NCI-H187 treated with DMSO at 0.1 percent for 48 hours (cell line): Measurements from ENCODE around the gene AOPEP.
"Not testable (repeated sequence)": the region's sequence is repeated elsewhere in the genome, so short reads cannot be mapped to it uniquely, and the experiment has no call there.

Experiments
- DNase-seq: peaks from one replicate; lab custom pipeline; 2025; lab: John Stamatoyannopoulos, UW

Gene AOPEP

DNA sequence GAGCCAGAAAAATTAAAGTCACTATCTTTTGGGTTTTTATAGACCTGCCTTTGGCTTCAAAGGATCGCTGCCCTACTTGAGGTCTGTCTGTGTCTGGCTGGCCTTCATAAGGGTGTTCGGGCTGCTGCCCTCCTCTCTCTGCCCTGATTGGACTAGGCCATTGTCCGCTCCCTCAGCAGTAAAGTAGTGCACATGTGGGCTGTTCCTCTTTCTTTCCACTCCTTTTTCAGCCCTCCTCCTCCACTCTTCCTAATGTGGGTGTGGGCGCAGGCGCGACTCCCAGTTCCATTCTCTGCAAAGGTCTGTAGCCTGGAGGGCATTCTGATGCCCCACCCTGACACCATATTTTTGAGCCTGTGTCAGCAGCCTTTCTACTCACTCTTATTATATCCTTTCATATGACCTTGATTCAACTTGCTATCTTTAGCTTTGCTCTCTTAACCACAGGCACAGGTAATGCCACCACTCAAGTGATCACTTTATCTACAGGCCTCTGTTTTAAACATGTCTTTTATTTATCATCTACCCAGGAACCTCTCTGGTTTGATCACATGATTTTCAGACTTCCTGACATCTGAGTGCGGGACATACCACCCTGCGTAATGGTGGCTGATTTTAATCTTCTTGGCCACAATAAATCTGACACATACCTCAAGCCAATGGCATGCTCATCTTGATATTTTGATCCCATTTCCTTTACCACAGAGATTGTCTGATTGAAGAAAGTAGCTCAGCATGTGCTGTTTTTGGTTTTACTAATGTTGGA, 144.5 kb downstream of the AOPEP start:
- DNase-seq, result no peak

DNA sequence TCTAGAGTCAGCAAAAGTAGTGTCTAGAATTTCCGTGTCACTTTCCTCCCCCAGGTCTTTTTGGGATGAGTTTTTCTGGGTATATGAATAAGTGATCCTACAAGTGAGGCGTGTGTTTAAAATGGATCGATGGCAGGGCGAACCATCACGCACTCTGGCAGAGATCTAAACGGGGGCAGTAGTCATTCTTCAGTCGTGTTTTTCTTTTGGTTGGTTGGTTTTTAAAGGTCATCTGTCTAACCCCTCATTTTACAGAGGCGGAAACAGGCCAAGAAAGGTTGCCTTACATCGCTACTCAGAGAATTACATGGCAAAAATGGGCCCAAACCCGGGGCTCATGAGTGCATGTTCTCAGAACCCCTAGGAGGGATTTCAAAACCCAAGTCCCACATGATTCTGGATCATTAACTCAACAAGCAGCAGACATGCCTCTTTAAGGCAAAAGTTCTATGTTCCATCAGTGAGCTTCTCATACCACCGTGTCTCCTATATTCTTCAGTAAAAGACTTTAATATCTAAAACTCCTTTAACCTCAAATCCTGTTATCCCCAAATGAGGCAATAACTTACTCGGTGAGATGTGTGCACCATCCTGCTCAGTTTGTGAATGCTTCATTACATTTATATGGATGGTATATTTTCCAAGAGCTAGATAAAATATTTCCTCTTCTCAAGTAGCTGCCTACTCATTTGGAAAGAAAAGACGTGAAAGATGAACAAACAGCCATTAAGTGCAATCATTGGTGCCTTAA, 145.8 kb downstream of the AOPEP start:
- DNase-seq, result no peak

- DNase-seq, result no peak
These were observed 146.5 kb downstream of the AOPEP start for GRCh38 chr9:94872891-94873511.

- no peak for DNase-seq
These were observed 147.8 kb downstream of the AOPEP start for GRCh38 chr9:94874316-94874715.

DNA sequence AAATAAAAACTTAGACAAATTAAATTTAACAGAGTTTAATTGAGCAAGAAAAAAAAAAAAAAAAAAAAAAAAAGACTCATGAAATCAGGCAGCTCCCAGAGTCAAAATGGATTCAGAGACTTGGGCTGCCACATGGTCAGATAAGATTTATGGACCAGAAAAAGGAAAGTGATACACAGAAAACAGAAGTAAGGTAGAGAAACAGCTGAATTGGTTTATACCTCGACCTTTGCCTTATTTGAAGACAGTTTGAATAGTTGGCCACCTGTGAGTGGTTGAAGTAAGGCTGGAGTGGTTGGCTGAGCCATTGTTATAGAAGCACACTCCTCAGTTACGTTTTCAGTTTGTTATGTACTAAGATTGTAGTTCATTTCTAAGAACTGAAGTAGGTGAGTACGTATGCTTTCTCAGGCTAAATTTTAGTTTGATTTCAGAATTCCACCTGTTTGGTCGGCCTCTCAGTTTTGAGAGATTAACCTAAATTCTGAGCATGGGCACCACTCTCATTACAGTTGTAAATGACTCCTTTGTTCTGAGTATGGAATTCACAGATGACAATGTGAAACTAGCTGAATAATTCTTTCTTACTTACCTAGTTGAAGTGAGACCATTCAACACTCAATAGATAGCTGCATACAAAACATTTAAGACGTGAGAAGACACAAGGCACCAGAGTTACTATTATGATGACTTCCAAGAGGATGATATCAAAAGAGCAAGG, 149.0 kb downstream of the AOPEP start:
- no peak for DNase-seq

DNA sequence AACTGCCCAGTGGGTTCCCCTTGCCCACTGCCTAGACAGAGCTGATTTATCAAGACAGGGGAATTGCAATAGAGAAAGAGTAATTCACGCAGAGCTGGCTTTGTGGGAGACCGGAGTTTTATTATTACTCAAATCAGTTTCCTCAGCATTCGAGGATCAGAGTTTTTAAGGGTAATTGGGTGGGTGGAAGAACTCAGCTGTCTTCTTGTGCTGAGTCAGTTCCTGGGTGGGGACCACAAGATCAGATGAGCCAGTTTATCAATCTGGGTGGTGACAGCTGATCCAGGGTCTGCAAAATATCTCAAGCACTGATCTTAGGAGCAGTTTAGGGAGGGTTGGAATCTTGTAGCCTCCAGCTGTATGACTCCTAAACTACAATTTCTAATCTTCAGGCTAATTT, 152.3 kb downstream of the AOPEP start:
- not testable (repeated sequence) for DNase-seq

GRCh38 chr9:94879230-94879629, 152.7 kb downstream of the AOPEP start:
- no peak for DNase-seq

DNA sequence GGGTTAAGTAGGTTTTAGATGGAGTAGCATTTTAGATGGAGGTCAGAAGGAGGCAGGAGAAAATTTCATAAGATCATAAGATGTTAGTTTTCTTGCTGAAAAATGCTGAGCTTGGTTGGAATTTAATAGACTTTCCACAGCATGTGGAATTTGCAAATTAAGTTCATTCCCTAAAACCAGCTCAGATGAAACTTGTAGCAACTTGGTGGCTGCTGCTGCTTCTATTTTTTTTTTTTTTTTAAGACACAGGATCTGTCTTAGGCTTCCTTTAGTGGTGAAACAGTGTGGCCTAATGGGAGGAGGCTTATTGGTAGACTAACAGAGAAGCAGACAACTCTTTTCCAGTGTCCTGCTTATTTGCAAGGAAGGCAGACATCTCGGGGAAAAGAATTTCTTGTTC, 154.5 kb downstream of the AOPEP start:
- no peak for DNase-seq

DNA sequence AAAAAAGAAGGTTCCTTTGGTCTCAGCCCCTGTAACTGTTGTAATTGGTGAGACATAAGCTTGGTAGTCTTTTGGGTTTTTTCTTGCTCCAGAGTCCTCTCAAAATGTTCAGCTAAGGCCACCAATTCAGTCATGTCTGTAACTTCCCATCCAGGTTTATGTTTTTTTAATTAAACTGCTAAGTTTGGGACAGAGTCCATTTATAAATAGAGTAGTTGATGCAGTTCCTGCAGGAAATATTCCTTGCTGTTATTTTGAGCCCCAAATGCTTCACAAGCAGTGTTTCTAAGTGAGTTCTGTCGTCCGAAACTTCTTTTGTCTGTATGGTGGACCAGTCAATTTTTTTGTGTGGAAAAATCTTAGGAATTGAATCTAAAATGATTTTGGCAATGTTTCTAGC, 155.0 kb downstream of the AOPEP start:
- DNase-seq, result no peak

GRCh38 chr9:94881940-94882339, 155.4 kb downstream of the AOPEP start:
- no peak for DNase-seq

DNA sequence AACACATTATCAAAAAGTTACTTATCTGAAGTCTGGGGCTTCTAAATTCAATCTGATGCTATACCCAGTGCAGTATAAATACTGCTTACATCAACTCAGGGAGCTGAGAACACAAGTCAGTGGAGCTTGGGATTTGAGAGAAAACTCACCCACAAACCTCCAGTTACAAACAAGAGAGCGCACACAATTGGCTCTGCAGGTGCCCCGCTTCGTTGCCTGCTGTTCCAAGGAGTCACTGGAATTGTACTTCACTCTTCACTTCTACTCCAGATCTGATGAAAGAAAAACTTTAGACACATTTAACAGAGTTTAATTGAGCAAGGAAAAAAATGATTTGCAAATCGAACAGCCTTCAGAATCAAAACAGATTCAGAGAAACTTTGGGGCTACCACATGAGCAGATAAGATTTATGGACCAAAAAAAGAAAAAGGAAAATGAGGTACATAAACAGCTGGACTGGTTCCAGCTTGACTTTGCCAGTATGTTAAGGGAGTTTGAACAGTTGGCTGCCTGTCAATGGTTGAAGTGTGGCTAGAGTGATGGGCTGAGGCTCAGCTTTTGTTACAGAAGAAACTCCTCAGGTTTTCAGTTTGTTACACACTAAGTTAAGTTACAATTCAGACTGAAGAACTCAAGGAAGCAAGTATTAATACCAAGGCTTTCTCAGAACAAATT, 156.6 kb downstream of the AOPEP start:
- no peak for DNase-seq

DNA sequence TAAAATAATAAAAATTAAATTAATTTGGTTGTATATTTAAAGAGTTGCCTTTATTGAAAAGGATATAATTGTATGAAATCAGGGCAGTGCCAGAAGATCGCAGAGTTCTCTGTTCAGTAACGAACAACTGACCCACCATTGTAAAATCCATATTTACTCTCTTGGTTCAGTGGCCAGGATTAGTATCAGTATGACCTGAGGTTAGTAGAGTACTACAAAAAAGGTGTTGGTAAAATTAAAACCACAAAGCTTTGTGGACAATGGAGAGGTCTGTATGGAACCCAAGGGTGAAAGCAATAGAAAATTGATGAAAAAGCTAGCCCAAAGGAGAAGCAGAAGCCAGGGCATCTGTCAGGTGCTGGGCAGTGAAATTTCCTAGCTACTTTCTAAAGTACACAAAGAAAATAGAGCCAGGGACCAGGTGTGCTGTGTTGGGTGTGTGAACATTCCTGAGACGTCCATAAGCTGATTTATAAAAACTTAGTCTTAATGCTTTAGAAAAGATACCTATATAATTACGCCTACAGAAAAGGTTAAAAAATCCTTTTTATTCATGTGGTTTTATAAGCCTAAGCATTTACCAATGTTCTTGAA, 159.5 kb downstream of the AOPEP start:
- no peak for DNase-seq

- no peak for DNase-seq
These were observed 161.2 kb downstream of the AOPEP start for GRCh38 chr9:94887721-94888120.

- DNase-seq, result no peak
These were observed 162.3 kb downstream of the AOPEP start for GRCh38 chr9:94888775-94889174.

- no peak for DNase-seq
These were observed 163.1 kb downstream of the AOPEP start for GRCh38 chr9:94889628-94890027.

- DNase-seq, result no peak
These were observed 164.7 kb downstream of the AOPEP start for GRCh38 chr9:94891183-94891582.

DNA sequence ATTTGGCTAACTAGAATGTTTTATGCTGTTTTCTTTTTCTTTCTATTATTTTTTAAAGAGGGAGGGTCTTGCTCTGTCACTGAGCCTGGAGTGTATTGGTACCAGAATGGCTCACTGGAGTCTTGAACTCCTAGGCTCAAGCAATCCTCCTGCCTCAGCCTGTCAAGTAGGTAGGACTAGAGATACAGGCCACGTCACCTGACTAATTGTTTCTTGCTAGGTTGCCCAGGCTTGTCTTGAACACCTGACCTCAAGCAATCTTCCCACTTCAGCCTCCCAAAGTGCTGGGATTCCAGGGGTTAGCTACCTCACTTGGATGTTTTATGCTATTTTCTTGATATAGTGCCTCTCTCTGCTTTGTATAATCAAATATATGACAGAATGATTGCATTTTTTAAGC, 166.2 kb downstream of the AOPEP start:
- DNase-seq, result no peak

- no peak for DNase-seq
These were observed 167.7 kb downstream of the AOPEP start for GRCh38 chr9:94894094-94894699.

DNA sequence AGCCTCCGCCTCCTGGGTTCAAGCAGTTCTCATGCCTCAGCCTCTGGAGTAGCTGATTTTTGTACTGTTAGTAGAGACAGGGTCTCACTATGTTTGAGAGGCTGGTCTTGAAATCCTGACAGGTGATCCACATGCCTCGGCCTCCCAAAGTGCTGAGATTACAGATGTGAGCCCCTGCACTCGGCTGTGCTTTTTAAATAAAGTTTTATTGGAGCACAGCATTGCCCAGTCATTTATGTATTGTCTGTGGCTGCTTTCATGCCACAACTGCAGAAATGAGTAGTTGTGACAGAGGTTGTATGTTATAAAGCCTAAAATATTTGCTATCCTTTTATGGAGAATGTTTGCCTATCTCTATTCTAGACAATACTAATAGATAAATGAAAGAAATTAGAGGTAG, 169.2 kb downstream of the AOPEP start:
- DNase-seq, result no peak

DNA sequence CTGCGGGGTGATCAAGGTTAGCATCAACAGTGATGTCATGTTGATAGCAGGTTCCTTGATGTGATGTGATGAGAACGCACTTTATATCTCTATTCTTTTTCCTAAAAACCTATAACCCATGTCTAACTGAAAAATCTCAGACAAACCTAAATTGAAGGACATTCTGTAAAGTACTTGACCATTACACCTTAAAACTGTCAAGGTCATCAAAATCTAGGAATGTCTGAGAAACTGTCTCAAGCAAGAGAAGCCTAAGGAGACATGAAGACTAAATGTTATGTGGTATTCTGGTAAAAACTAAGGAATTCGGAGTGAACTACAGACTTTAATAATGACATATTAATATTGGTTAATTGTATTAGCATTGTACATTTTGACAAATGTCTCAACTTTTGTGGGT, 170.0 kb downstream of the AOPEP start:
- DNase-seq, result no peak
